Measurements from ENCODE around the gene SFRP5.

The SFRP5 gene, protein sequence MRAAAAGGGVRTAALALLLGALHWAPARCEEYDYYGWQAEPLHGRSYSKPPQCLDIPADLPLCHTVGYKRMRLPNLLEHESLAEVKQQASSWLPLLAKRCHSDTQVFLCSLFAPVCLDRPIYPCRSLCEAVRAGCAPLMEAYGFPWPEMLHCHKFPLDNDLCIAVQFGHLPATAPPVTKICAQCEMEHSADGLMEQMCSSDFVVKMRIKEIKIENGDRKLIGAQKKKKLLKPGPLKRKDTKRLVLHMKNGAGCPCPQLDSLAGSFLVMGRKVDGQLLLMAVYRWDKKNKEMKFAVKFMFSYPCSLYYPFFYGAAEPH

GRCh38 chr10:97771913-97772823 lies at the start of gene SFRP5:
Gene SFRP5, minus strand, starts transcription at chr10:97771999. Its CDS starts 166 bp downstream, at chr10:97771833.
- Mint-ChIP-seq H3K4me3 (peak within 1 kb of the TSS; percentile 95), H3K4me1 (ENCODE audit: low read depth) (peaks cover 26% of the 10 kb centered on the region), H3K9me3 (ENCODE audit: low read depth) (no peaks in the 10 kb centered on the region), H3K27me3 (peaks cover 8% of the 10 kb centered on the region), H3K36me3 (peaks cover 5% of the 10 kb centered on the region), H3K27ac (no peak within 1 kb of the TSS)

DNA sequence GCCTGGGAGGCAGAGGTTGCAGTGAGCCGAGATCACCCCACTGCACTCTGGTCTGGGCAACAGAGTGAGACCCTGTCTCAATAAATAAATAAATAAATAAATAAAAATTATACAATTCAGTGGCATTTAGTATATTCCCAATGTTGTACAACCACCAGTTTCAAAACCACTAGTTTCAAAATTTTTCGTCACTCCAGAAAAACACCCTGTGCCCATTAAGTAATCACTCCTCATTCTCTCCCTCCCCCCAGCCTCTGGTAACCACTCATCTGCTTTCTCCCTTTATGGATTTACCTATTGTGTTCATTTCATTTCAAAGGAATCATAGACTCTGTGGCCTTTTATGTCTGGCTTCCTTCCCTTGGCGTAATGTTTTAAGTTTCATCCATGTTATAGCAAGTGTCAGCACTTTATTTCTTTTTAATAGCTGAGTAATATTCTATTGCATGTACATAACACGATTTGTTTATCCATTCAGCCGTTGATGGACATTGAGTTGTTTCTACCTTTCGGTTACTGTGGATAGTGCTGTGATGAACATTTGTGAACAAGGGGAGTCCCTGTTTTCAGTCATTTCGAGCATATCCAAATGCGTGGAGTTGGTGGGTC lies 48.4 kb upstream of the SFRP5 start:
- Mint-ChIP-seq H3K27me3 (no peaks in the 10 kb centered on the region), H3K9me3 (ENCODE audit: low read depth) (no peaks in the 10 kb centered on the region), H3K4me3 (no peak overlapping the region), H3K4me1 (ENCODE audit: low read depth) (no peaks in the 10 kb centered on the region), H3K27ac (no peak overlapping the region), H3K36me3 (peaks cover 2% of the 10 kb centered on the region)

DNA sequence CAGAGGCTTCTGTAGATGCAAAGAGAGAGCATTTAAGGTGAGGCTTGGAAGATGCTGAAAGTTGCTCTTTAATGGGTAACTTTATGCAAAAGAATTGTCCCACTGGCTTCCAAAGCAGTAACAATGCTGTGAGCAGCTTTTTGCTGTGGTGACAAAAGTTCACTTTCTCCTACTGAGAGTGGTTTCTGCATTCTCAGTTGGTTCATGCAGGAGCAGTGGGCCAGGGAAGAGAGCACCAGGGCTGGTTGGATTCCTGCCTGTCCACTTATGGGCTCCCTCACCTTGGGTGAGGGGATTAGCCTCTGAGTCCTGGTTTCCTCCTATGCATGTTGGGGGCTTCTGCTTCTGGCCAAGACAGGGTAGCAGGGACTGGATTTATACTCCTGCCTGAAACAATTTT lies 46.8 kb upstream of the SFRP5 start:
- H3K4me3 Mint-ChIP-seq, result no peak overlapping the region
- H3K27ac Mint-ChIP-seq, result no peak overlapping the region
- H3K9me3 Mint-ChIP-seq (ENCODE audit: low read depth), result no peaks in the 10 kb centered on the region
- no peaks in the 10 kb centered on the region for H3K36me3 Mint-ChIP-seq
- no peaks in the 10 kb centered on the region for H3K27me3 Mint-ChIP-seq
- no peaks in the 10 kb centered on the region for H3K4me1 Mint-ChIP-seq (ENCODE audit: low read depth)

DNA sequence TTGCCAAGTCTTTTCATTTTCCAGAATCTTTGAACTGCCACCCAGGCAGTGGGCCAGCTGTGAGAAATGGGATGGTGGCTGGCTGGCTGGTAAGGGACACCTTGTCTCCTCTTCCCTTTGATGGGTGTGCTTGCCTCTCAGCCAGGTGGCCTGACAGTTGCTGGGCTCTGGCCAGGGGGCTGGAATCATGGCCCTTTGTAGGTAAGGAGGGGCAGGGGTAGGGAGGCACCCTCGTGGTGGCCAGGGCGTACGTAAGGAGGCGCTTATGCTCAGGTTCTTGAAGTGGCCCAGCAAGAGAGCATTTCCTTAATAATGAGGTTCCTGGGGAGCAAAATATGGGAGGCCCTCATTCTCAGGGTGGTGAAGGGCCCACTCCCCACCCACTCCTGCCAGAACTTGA lies 44.8 kb upstream of the SFRP5 start:
- Mint-ChIP-seq H3K27me3 (no peaks in the 10 kb centered on the region), H3K9me3 (ENCODE audit: low read depth) (no peaks in the 10 kb centered on the region), H3K27ac (no peak overlapping the region), H3K4me1 (ENCODE audit: low read depth) (peaks cover 8% of the 10 kb centered on the region), H3K36me3 (no peaks in the 10 kb centered on the region), H3K4me3 (no peak overlapping the region)

DNA sequence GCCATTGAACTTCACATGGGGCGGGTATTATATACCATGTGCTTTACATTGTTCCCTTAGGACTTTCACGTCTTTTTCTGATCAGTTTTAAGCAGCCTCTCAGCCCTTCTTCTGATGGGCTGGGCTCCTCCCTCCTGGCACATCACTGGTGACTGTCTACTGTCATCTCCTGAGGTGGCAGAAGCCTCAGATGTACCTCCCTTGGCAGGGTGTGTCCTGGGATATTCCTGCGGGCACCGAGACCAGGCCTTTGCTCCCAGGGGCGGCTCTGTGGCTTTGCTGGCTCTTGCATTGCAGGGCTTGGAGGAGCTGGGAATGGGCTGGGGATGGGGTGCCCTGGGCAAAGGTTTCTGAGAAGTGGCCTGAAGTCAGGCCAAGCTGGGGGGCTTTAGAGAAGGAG lies 43.2 kb upstream of the SFRP5 start:
- no peak overlapping the region for H3K4me3 Mint-ChIP-seq
- H3K27ac Mint-ChIP-seq, result no peak overlapping the region
- no peaks in the 10 kb centered on the region for H3K36me3 Mint-ChIP-seq
- peaks cover 9% of the 10 kb centered on the region for H3K4me1 Mint-ChIP-seq (ENCODE audit: low read depth)
- H3K9me3 Mint-ChIP-seq (ENCODE audit: low read depth), result no peaks in the 10 kb centered on the region
- no peaks in the 10 kb centered on the region for H3K27me3 Mint-ChIP-seq

- Mint-ChIP-seq H3K9me3 (ENCODE audit: low read depth) (no peaks in the 10 kb centered on the region), H3K36me3 (no peaks in the 10 kb centered on the region), H3K4me3 (no peak overlapping the region), H3K4me1 (ENCODE audit: low read depth) (peaks cover 9% of the 10 kb centered on the region), H3K27me3 (no peaks in the 10 kb centered on the region), H3K27ac (no peak overlapping the region)
Measured at GRCh38 chr10:97813311-97813710, 41.5 kb upstream of the SFRP5 start.

DNA sequence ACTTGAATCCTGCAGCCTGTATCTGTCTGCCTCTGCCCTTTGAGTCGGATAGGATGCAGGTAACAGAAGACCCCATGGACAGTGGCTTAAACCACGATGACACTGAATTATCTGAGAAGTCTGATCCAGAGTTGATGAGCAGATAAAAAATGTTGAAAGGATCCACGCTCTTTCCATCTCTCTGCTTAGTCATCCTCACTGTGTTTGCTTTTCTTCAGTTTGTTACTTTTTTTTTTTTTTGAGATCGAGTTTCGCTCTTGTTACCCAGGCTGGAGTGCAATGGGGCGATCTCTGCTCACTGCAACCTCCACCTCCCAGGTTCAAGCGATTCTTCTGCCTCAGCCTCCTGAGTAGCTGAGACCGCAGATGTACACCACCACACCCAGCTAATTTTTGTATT lies 40.9 kb upstream of the SFRP5 start:
- H3K4me1 Mint-ChIP-seq (ENCODE audit: low read depth), result peaks cover 9% of the 10 kb centered on the region
- H3K36me3 Mint-ChIP-seq, result no peaks in the 10 kb centered on the region
- H3K27ac Mint-ChIP-seq, result no peak overlapping the region
- H3K4me3 Mint-ChIP-seq, result no peak overlapping the region
- no peaks in the 10 kb centered on the region for H3K27me3 Mint-ChIP-seq
- H3K9me3 Mint-ChIP-seq (ENCODE audit: low read depth), result no peaks in the 10 kb centered on the region

GRCh38 chr10:97811958-97812357 lies 40.2 kb upstream of the SFRP5 start:
- H3K4me3 Mint-ChIP-seq, result no peak overlapping the region
- peaks cover 9% of the 10 kb centered on the region for H3K4me1 Mint-ChIP-seq (ENCODE audit: low read depth)
- no peaks in the 10 kb centered on the region for H3K36me3 Mint-ChIP-seq
- H3K27me3 Mint-ChIP-seq, result no peaks in the 10 kb centered on the region
- no peaks in the 10 kb centered on the region for H3K9me3 Mint-ChIP-seq (ENCODE audit: low read depth)
- H3K27ac Mint-ChIP-seq, result no peak overlapping the region

- Mint-ChIP-seq H3K27ac (no peak overlapping the region), H3K4me1 (ENCODE audit: low read depth) (peaks cover 9% of the 10 kb centered on the region), H3K36me3 (no peaks in the 10 kb centered on the region), H3K9me3 (ENCODE audit: low read depth) (no peaks in the 10 kb centered on the region), H3K4me3 (no peak overlapping the region), H3K27me3 (no peaks in the 10 kb centered on the region)
Measured at GRCh38 chr10:97810446-97810845, 38.6 kb upstream of the SFRP5 start.

DNA sequence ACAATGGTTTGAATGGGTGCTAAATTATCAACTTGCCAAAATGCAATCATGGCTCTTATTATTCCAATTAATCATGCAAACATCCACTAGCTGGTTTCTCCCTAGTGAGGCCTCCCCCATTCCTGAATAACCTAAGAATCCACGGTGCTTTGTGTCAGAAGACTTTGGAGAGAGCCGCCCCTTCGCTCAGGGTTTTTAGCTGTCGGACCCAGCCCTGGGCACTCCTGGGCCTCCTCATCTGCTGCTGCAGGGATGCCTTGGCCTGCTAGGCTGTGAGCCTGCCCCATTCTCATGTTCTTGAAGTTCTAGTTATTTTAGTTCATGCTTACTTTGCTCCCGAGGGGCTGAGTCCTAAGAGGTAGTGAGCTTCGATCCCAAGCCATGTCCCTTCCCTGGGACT lies 34.1 kb upstream of the SFRP5 start:
- Mint-ChIP-seq H3K9me3 (ENCODE audit: low read depth) (no peaks in the 10 kb centered on the region), H3K27me3 (no peaks in the 10 kb centered on the region), H3K36me3 (no peaks in the 10 kb centered on the region), H3K4me1 (ENCODE audit: low read depth) (no peaks in the 10 kb centered on the region), H3K4me3 (no peak overlapping the region), H3K27ac (no peak overlapping the region)

GRCh38 chr10:97805096-97805884 lies 33.5 kb upstream of the SFRP5 start:
- Mint-ChIP-seq H3K27ac (no peak overlapping the region), H3K4me3 (no peak overlapping the region), H3K9me3 (ENCODE audit: low read depth) (no peaks in the 10 kb centered on the region), H3K27me3 (no peaks in the 10 kb centered on the region), H3K36me3 (no peaks in the 10 kb centered on the region), H3K4me1 (ENCODE audit: low read depth) (no peaks in the 10 kb centered on the region)

- Mint-ChIP-seq H3K27ac (no peak overlapping the region), H3K9me3 (ENCODE audit: low read depth) (peaks cover 4% of the 10 kb centered on the region), H3K4me1 (ENCODE audit: low read depth) (peaks cover 13% of the 10 kb centered on the region), H3K27me3 (no peaks in the 10 kb centered on the region), H3K4me3 (no peak overlapping the region), H3K36me3 (peaks cover 2% of the 10 kb centered on the region)
Measured at GRCh38 chr10:97801422-97801821, 29.6 kb upstream of the SFRP5 start.

DNA sequence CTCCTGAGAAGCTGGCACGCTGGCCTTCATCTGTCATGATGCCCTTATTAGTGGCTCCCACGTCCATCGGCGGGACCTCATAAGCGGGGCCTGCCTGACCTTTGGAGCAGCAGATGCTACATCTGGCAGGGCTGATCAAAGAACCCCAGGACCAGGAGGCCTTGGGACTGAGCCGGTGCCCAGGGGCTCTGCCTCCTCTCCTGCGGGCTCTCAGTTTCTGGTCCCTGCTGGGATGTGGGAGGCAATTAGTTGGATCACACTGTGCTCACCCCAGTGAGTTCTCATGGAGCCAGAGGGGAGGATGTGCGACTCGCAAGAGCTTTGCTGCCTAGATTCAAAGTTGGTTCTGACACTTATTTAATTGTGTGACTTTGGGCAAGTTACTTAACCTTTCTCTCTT lies 28.7 kb upstream of the SFRP5 start:
- H3K4me1 Mint-ChIP-seq (ENCODE audit: low read depth), result peaks cover 22% of the 10 kb centered on the region
- peaks cover 2% of the 10 kb centered on the region for H3K36me3 Mint-ChIP-seq
- peaks cover 4% of the 10 kb centered on the region for H3K9me3 Mint-ChIP-seq (ENCODE audit: low read depth)
- no peak overlapping the region for H3K4me3 Mint-ChIP-seq
- H3K27me3 Mint-ChIP-seq, result no peaks in the 10 kb centered on the region
- no peak overlapping the region for H3K27ac Mint-ChIP-seq

GRCh38 chr10:97798958-97799610 lies 27.3 kb upstream of the SFRP5 start:
- Mint-ChIP-seq H3K27ac (no peak overlapping the region), H3K4me1 (ENCODE audit: low read depth) (peaks cover 27% of the 10 kb centered on the region), H3K9me3 (ENCODE audit: low read depth) (peaks cover 4% of the 10 kb centered on the region), H3K27me3 (no peaks in the 10 kb centered on the region), H3K36me3 (peaks cover 2% of the 10 kb centered on the region), H3K4me3 (no peak overlapping the region)

Measured in activated naive CD8-positive, alpha-beta T cell (primary cell).